Chondrocyte (in vitro differentiated cells): Measurements from ENCODE around the gene HCN4. TPM values are rescaled to one million over a fixed set of nuclear protein-coding genes. Genes with fewer than 3 reads are reported as not detected.

Source experiments
- DNase-seq: peaks from one replicate; pipeline ENCODE4 v3.0.0; 2021; ENCODE audit warnings: mixed read lengths, low spot score
- H3K27ac Mint-ChIP-seq: one replicate; pipeline ENCODE4 v1.8.0; 2021; ENCODE audit warnings: mild to moderate bottlenecking, moderate library complexity, mixed read lengths; ENCODE audit not compliant: unreplicated experiment
- H3K27me3 Mint-ChIP-seq: 2 replicates; pipeline ENCODE4 v1.8.0; 2021; ENCODE audit warnings: low read depth, mixed read lengths
- H3K36me3 Mint-ChIP-seq: 2 replicates; pipeline ENCODE4 v1.8.0; 2021; ENCODE audit warnings: low read depth, mixed read lengths
- H3K4me1 Mint-ChIP-seq: 2 replicates; pipeline ENCODE4 v1.8.0; 2021; ENCODE audit warnings: low read depth, mild to moderate bottlenecking, mixed read lengths
- H3K4me3 Mint-ChIP-seq: one replicate; pipeline ENCODE4 v1.8.0; 2021; ENCODE audit warnings: mild to moderate bottlenecking, moderate library complexity, mixed read lengths; ENCODE audit not compliant: unreplicated experiment
- H3K9me3 Mint-ChIP-seq: 2 replicates; pipeline ENCODE4 v1.8.0; 2021; ENCODE audit warnings: low read depth, mixed read lengths
- CTCF ChIP-seq: fragments of 200-600 bp; sonication (generic); IDR thresholded peaks from 2 replicates; pipeline ENCODE4 v1.5.0; 2021; ENCODE audit warnings: antibody characterized with exemption, mild to moderate bottlenecking, moderate library complexity
- total RNA-seq: library from RNA; stranded (reverse); gene quantifications from 3 replicates; pipeline ENCODE4 v1.2.1, GENCODE V29; 2021

The HCN4 gene
- total RNA-seq, 1 donor from 2014 or later, result 0.05 TPM

GRCh38 chr15:73270366-73271097 is 98.2 kb downstream of the HCN4 start:
- H3K4me3 Mint-ChIP-seq, result no peak overlapping the region
- no peak for TF ChIP-seq CTCF
- no peaks in the 10 kb centered on the region for H3K9me3 Mint-ChIP-seq
- H3K4me1 Mint-ChIP-seq, result peaks cover 14% of the 10 kb centered on the region
- no peaks in the 10 kb centered on the region for H3K27me3 Mint-ChIP-seq
- no peak for DNase-seq
- H3K27ac Mint-ChIP-seq, result no peak overlapping the region
- H3K36me3 Mint-ChIP-seq, result peaks cover 7% of the 10 kb centered on the region

Other genes with a start within 250 kb of the HCN4 start
- not detected in 3 replicates for gene REC114, start 74.2 kb upstream of the HCN4 start, total RNA-seq